ENCODE measurements around the gene PRKCQ.

The PRKCQ gene

DNA sequence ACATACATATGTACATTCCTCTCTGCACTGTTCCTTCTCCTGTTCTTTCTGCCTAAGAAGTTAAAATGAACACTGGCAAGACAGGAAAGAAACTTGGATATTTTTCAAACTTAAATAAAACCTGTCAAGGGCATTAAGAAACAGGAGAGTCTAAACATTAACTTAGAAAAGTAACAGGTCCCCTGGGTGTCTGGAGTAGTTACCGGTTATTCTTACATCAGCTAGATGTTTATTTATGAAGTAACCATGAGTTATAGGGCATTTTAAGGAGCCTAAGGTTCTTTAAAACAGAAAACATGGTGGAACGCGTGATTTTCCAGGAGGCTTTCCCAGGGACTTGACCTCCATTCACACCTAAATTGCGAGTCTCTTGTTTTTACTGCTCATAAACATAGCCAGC lies 148.2 kb downstream of the PRKCQ start:
- no peak for DNase-seq

DNA sequence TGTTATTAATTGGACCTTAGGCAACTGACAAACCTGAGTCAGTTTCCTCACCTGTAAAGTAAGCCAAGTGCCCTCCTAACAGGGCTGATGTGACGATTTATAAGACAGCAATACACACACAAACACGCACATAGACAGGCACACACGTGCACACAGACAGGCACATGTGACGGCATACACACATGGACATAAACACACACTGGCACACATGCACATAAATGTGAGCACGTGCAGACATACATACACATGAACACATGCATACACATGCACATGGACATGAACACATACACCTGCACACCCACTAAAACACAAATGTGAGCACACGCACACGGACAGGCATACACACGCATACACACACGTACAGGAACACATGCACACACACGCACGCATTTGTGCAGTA lies 148.9 kb downstream of the PRKCQ start:
- no peak for DNase-seq

DNA sequence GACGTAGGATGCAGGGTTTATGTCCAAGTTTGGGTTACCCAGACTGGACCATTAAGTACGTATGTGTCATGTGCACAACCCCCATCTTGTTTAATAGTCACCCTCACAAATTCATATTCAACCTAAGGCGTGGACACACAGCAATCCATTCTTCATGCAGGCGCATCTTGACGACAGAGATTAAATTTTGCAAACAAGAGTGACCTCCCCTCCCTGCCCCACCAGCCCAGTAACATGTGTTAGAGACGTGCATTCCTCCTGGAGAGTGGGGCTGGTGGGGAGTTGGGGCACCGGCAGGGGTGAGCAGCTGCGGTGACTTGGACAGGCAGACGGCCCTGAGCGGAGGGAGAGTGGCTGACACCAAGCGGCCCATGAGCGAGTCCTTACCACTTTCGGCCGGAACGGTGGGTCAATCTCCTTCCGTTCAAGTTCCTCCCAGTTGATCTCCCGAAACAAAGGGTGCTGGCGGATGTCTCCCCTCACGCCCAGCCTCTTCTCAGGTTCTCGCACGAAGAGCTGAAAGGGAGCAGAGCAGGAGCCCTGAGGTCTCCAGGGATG lies 149.6 kb downstream of the PRKCQ start:
- no peak for DNase-seq

DNA sequence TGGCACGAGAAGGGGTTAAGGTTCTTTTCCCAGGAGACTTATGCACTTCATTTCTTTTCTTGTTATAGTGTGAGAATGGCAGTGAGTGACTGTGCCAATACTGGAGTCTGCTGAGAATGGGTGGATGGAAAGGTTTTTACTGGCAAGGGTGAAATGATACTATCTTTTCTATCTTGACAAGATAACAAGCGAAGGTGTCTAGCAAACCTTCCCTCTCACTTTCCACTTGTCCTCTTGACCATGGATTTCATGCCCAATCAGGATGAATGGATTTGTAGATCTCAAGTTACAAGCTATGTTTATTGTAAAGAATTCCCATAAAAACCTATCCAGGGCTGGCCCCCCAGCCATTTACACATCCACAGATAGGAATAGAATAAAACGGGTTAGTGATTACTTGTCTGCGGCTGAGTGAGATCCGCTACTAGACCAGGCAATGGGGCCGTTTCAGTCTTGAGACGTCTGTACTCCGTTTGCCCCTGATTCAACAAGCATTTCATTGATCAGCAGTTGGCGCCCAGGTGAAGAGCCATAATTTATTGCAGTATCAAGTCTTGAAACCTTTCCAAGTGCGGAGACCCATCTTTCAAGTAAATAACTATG lies 152.6 kb downstream of the PRKCQ start:
- no peak for DNase-seq

DNA sequence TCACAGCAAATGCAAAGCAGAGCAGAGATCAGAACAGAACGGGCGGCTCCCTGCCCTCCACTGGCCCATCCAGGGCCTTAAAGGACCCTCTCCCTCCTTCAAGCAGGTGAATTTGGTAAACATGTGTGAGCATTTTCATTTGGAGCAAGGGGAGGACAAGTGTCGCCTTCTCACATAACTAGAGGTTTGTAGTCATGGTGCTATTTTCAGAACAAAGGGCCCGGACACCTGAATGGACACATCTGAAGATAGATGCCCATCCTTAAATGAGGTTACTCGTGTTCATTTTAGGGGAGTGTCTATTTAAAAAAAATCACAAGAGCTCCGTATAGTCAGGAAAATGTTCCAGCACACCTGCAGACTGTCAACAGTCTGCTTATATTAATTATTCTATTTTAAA lies 153.8 kb downstream of the PRKCQ start:
- no peak for DNase-seq

DNA sequence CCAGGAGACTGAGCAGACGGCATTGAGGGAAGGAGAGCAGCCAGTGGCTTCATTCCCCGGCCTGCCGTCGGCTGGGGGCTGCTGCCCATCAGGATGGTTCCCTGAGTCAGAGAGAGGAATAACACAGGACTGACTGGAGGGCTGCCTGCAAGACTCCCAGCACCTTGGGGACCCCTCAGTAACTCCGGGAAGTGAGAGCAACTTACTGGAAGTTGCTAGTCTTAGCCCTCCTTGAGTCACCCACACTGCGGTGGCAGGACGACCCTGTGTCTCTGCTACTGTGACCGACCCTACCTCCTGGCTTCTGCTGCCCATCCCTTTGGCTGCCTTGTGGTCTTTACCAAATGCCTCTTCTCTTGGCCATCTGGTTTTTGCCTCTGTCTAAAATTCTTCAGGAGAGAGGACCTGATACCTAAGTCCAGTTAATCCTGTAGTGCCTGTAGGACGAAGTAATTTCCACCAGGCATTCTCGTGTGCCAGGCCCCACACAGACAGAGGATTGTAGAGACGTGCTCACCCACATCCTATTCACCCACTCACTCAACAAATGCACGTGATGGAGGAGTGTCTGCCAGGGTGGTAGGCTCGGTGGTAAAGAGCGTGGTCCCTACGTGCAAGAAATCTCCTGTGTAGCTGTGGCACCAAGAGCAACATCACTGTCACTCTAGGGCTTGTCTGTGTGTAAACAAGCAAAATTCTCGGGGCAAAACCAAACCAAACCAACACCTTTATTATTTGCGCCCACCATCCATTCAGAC lies 156.5 kb downstream of the PRKCQ start:
- no peak for DNase-seq

DNA sequence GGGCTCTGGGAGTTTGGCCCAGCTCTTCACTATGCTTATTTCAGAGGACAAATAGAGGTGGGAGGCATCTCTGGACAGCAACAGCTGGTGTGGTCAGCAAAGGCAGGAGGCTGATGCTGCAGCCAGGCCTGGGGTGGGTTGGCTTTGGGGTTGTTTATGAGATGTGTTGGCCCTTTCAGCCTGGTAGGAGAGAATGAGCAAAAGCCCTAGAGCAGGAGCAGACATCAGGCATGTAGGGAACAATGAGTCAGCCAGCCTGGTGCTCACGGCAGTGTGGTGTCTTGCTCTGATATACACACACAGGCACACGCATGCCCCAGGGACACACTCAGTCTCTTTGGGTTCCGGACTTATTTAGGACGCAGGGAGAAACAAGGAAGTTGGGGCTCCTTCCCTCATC lies 157.1 kb downstream of the PRKCQ start:
- DNase-seq: peak; percentile 20

DNA sequence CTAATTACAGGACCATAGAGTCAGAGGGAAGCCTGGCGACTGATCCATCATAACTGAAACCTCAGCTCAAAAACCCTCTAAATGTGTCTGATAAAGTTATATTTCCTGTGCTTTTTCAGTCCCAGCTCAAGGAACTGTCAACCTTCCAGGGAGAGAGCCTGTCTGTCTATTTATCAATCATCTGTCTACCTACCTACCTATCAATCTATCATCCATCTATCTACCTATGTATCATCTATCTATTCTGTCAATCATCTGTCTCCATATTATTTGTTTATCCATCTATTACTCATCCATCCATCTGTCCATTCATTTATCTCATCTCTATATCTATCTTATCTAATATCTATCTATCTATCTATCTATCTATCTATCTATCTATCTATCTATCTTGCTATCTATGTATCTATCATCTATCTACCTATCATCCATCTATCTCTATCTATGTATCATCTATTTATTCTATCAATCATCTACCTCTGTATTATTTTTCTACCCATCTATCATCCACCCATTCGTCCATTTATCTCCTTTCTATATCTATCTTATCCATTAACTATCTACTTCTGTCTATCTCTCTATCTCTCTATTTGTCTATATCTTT lies 161.4 kb downstream of the PRKCQ start:
- DNase-seq: no peak

DNA sequence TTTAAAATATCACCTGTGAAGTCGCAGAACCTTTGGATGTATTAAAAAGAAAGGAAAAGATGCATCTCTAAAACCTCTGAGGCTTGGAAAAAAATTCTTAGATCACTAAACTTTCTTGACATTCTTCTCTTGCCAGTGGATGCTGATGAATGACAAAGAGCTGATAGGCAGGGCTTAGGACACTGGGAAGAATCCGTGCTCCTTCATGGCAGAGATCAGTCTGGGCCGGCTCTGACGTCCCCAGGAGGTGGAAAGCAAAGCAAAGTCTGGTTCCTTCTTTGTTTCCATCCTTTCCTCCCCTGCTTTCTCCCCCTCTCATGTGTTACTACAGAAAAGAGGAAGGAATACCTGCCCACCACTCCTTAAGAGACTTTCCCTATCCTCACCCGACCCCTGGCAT lies 161.9 kb downstream of the PRKCQ start:
- no peak for DNase-seq

DNA sequence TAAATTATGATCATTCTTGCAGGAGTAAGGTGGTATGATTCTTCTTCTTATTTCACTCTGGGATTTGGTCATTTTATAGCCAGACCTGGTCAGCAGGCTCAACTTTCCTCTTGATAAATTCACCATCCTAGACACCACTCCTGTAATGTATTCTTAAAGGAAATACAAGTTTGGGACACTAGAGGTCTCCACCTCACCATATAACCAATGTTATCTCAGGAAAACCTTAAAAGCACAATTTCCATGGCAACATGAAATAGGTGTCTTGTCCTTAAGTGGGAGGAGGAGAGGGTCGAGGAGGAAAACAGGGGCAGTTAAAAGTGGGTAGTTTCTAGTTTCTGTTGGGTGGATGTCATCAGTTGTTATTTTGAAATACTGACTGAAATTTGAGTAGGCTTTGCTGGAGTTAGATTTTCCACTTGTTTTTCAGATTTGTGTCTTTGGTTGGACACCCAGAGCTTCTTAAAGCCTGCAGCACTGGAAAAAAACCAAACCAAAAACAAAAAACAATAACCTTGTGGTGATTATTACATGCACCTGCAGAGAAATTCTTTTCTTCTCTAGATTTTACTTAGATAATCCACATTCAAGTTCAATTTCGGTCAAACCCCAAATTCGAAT lies 163.1 kb downstream of the PRKCQ start:
- peak; percentile 60 for DNase-seq

DNA sequence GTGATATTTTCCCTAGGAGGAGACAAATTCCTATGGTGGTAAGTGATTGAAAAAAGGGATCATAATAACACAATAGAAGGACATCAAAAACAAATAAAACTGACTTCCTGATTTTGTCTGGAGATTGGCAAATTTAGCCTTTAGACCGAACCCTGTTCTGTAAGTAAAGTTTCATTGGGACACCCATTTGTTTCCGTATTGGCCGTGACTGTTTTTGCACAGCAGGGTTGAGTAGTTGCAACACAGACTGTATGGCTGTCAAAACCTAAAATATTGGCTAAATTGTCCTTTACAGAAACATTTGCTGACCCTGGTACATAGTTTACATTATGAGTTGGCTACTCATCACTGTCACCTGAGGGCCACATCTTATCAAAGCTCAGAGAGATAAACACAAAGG lies 168.6 kb downstream of the PRKCQ start:
- DNase-seq: no peak

DNA sequence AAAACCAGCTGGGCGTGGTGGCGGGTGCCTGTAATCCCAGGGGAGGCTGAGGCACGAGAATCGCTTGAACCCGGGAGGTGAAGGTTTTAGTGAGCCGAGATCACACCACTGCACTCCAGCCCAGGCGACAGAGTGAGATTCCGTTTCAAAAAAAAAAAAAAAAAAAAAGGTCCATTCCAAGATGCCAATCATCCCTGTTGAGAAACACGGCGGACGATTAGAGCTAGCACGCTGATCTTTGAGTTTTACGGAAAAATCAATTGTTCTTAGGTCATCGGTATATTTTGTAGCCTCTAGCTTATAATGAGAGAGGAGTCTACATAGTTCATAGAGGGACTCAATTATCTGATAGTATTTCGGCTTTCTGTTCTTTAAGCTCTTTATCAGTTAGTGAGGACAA lies 169.2 kb downstream of the PRKCQ start:
- DNase-seq: no peak

DNA sequence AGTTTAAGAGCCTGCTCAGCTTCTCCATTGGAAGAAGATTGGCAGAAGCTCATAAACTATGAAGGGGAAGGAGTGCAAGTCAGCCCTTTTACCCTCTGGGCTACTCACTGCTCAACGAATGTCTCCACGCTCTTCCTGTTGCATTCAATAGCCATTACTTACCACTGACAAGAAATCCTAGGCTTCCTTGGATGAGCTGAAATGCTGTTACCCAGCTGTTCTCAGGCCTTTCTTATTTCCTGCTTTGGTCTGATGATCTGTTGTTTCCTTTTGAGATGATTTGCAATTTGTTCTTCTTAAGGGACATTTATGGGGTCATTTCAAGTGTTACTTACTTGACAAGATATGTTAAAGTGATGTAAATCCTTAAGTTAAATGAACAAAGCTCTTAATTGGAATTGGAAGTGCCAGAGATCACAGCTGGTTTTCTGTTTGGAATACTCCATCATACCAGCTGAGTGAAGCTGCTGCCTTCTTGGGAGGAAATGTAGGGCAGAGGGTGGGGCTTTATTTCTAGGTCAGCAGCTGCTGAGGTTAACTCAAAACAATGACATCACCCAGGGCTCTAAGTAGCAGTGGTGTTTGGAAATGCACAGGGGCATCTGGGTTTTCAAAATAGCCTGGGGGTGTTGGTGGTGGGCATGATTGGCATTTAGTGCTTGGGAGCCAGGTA lies 170.0 kb downstream of the PRKCQ start:
- peak; percentile 43 for DNase-seq

DNA sequence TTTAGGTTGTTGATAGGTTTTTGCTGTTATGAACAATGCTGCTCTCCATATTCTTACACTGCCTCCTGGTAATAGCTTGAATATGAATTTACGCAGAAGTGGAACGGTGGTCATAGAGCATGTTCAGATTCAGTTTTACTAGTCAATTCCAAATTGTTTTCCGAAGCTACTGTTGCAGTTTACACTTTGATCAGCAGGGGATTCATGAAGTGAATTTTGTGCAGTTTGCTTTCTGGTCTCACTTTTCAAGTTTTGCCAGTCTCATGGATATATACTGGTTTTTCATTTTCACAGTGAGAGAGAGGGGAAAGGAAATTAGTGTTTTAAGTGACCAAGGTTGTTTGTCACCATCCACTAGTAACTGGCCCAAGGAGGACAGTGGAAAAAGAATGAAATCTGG lies 171.3 kb downstream of the PRKCQ start:
- DNase-seq: no peak

DNA sequence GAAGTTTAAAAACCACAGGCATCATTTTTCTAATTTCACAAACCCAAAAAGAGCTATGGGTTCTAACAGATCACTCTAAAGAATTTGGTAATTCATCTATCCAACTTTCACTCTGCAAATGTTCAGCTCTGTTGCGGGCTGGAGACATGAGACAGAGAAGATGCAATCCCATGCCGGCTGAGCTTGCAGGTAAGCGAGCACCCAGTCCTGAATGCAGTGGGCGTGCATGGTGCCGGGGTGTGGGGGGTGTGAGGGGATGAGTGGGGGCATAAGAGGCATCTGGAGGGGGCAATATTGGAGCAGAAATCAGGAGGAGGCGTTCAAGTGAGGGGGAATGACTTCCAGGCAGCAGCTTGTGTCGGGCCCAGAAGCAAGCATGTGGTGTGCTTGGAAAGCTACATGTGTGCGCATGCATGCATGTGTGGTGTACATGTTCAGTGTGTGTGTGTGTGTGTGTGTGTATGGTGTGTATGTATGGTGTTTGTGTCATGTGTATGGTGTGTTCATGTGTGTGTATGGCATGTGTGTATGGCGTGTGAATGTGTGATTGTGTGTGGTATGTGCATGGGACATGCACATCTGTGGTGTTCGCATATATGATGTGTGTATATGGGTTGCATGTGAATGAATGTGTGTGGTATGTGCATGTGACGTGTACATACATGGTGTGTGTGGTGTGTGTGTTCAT lies 172.9 kb downstream of the PRKCQ start:
- DNase-seq: peak; percentile 14

DNA sequence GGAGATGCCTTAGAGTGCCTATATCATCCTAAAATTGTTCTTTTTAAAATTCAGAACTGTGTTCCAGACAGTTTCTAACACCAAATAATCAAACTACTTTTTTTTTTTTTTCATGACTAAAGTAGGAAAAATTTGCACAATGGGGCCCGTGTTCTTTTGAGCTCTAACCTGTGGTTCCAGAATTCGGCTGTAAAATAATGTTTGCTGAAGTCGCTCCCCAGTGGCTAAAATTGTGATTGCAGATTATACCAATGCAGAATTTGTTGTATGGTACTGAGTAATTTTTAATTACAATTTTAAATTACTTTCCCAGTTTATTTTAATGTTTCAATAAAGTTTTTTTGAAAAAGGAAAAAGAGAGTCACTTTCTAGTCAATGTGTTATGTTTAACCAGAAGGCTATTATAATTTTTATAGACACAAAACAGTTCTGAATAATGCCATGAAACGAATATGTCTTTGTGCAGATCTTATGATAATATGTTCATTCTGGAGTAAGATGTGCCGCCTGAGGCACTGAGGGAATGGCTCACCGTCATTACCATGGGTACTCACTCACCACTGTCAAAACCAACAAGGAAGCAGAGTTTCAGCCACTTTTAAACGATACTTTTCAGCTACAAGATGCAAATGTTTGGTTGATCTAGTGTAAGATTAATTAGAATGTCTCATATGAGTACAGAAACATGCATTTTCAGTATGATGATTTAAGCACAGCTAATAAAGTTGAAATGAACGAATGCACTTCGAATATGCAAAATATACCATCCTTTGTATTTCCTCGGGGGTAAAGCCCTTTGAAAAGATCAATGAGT lies 173.6 kb downstream of the PRKCQ start:
- peak; percentile 41 for DNase-seq

DNA sequence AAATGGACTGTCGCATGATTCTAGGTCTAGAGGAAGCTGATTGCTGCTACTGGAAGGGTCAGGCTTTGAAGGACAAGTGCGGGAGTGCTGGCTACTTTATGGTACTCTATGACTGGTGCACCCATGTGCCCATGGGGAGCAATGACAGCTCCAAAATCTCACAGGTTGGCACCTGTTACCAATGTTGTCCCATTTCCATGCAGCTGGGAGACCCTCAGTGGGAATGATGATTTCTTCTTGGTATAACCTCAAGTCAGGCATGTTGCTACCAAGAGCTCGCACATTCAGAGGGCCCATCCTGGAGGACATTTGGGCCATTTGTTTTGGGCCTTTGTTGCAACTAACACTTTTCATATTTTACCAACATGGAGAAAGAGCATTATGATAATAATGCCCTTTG lies 174.4 kb downstream of the PRKCQ start:
- no peak for DNase-seq

DNA sequence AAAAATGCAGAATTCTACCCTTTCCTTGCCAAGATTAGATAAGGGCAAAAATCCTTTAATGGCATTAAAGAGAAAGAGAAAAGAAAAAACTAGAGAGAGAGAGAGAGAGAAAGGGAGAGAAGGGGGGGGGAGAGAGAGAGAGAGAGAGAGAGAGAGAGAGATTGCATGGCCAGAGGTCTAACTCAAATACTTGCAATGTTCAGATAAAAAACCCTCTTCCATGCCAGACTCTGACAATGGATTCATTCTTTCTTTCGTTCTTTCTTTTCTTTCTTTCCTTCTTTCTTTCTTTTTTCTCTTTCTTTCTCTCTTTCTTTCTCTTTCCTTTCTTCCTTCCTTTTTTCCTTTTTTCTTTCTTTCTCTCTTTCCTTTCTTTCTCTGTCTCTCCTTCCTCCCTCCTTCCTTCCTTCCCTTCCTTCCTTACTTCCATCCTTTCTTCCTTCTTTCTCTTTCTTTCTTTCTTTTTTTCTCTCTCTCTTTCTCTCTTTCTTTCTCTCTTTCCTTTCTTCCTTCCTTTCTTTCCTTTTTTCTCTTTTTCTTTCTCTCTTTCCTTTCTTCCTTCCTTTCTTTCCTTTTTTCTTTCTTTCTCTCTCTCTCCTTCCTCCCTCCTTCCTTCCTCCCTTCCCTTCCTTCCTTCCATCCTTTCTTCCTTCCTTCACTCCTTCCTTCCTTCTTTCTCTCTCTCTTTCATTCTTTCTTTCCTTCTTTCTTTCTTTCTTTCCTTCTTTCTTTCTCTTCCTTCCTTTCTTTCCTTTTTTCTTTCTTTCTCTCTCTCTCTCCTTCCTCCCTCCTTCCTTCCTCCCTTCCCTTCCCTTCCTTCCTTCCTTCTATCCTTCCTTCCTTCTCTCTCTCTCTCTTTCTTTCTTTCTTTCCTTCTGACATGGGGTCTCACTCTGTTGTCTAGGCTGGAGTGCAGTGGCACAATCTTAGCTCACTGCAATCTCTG lies 175.7 kb downstream of the PRKCQ start:
- no peak for DNase-seq

DNA sequence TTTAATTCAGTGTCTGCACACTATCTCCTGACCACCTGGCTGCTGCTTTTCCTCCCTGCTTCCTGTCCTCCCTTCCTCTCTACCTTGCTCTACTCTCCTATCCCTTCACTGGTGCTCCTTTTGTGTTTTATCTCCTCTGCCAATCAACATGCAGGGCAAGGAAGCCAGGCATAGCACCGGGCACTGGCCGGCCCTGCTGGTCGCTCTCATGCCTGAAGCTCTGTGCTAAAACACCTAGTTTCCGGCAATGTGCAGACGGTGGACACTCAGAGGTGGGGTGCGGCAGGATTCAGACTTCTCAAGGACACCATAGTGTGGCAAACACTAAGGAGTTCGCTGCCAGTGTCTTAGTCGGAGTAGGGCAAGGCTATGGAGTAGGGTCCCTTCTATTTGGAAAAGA lies 177.1 kb downstream of the PRKCQ start:
- no peak for DNase-seq

DNA sequence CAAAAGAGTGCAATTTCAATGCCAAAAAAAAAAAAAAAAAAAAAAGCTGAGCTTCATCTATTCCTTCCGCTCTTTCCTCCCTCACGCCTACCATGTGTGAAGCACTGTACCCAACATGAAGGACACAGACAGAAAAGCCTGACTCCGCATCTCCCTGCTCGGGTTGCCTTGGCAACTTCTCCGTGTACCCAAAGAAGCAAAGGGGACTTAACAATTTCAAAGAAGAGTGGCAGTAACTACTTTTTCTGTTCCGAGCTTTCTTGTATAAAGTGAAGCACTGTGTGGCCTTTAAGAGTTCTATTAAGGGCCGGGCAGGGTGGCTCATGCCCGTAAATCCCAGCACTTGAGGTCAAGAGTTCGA lies 177.7 kb downstream of the PRKCQ start:
- DNase-seq: no peak
